ENCODE measurements around the gene SGMS1.
"Not testable (repeated sequence)": the region's sequence is repeated elsewhere in the genome, so short reads cannot be mapped to it uniquely, and the experiment has no call there.

SGMS1 gene

DNA sequence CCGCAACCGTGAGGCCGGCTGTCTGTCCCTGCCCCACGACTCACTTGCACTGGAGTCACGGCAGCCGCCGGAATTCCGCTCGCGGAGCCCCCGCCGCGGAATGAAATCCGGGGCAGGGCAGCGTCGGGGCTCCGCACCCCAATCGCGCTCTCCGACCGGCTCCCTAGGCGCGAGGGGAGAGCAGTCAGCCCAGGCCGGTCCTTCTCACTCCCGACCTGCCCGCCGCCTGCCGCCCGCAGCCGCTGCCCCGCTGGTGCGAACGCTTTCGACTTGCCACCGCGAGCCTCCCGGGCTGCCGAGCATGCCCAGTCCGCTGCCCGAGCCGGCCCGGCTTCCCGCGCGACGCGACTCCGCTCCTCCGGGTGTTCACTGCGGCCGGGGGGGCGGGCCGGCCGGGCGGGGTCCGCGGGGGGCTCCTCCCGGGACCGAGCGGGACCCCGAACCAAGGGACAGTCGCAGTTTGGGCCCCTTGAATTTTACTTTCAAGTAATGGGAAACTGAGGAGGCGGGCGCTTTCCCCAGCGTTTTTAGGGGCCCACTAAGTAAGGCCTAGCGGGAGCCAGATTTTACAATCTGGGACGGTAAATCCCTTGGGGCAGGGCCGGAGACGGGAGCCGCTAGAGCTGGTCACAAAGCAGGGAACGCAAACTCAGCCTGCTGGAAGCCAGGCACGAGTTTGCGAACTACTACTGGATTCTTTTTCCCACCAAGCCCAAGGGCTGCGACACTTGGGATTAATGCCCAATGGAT lies at the start of gene SGMS1:
Gene SGMS1 (minus strand): TSS at position 294 of the 750 bp plus-strand sequence. CDS start 279,842 bp downstream, outside the sequence.
- peak; percentile 83 to 86 for DNase-seq

DNA sequence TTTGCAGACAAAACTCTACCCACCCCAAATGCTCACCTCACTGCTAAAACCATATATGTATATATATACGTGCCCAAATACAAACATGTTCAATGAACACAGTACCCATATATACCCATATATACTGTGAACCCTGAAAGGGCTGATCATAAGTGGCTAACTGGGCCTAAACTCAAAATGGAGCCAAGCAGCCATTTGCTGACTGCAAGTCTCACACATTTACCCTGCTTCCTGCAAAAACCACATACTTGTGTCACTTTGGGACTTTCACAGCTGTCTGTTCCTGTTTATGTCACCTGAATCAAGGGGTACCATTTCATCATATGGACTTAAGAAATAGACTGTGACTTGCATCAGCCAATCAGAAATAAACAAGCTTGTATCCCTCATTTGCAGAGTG lies 48.4 kb upstream of the SGMS1 start:
- peak; percentile 50 to 62 for DNase-seq

DNA sequence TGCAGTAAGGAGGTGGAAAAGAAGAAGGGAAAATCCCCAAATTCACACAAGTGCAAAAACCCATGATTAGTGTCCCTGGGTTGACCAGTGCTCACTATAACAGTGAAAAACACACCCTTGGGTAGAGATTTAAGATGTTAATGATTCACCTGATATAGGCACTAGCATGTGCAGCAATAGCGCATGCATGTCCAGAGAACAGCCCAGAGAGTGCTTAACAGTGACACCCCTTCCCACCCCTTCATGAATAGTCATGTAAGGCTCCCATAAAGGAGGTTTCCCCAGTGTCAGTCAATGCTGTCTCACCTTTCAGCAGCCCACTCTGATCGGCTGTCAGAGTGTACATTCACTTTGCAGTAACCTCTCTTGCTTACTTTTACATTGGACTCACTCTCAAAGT lies 47.9 kb upstream of the SGMS1 start:
- DNase-seq = not testable (repeated sequence)

GRCh38 chr10:50669957-50670356 lies 46.2 kb upstream of the SGMS1 start:
- DNase-seq = not testable (repeated sequence)

- DNase-seq = not testable (repeated sequence)
Measured at GRCh38 chr10:50667353-50667752, 43.6 kb upstream of the SGMS1 start.

DNA sequence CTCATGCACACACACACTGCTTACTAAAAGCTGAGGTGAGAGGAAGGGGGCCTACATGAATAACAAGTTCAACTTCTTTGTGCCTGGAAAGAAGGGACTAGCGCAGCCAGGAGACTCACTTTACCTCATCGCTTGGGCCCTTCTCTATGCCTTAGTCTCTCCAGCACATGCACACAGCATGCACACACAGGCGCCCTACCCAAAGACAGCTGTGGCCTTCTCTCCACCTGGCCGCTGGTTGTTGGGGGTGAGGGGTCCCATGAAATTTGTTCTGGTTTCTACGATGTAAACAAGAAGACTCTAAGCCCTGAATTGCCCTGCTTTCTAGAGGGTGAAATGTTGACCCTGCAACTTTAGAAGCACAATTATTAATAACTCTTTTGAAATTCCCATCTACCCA lies 38.7 kb upstream of the SGMS1 start:
- DNase-seq = not testable (repeated sequence)

DNA sequence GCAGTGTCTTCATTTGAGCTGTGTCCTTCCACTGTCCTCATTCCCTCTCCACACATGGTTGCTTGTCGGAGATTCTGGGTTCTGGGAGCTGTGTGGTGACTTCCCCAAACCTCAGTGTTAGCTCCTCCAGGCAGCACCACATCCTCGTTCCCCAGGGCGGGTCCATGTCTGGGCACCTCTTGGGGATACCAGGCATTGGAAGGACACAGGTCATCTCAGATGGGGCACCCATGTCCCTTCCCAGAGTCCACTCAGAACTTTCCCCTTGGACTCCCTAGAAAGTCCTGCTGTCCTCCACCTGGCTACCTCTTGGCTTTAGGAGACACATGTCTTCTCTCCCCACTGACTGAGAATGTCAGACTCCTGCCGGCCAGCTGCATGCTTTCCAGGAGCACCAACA lies 37.8 kb upstream of the SGMS1 start:
- DNase-seq = not testable (repeated sequence)

DNA sequence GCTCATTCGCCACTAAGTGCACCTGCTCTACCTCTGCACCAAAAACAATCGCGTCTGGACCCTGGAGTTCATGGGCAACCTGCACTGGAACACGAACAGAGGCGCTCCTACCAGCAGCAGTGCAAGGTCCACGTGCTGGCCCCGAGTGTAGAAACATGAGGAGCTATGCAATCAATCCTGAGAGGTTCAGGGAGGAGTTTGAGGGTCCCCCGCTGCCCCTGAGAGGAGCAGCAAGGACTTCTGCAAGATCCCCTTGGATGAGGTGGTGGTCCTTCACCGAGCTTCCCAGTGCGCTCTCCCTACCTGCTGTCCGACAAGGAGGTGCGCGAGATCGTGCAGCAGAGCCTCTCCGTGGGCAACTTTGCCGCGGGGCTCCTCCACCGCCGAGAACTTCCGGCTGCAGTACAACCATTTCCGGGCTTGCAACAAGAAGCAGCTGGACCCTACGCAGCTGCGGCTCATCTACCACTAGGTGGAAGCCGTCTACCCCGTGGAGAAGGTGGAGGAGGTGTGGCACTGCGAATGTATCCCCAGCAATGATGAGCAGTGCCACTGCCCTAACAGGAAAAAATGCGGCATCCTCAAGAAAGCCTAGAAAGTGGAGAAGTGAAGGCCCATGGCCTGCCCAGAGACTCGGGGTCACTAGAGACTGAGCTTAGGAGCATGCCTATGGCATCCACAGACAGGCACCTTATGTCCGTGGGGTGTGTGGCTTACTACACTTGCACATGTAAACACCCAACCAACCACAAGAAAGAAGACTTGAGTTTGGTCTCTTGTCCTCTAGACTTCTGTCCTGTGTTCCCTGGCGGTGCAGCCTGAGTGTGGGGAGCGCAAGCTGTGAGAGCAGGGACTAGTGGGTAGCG lies 36.3 kb upstream of the SGMS1 start:
- DNase-seq = peak in 1 of 2 donors; percentile 44

DNA sequence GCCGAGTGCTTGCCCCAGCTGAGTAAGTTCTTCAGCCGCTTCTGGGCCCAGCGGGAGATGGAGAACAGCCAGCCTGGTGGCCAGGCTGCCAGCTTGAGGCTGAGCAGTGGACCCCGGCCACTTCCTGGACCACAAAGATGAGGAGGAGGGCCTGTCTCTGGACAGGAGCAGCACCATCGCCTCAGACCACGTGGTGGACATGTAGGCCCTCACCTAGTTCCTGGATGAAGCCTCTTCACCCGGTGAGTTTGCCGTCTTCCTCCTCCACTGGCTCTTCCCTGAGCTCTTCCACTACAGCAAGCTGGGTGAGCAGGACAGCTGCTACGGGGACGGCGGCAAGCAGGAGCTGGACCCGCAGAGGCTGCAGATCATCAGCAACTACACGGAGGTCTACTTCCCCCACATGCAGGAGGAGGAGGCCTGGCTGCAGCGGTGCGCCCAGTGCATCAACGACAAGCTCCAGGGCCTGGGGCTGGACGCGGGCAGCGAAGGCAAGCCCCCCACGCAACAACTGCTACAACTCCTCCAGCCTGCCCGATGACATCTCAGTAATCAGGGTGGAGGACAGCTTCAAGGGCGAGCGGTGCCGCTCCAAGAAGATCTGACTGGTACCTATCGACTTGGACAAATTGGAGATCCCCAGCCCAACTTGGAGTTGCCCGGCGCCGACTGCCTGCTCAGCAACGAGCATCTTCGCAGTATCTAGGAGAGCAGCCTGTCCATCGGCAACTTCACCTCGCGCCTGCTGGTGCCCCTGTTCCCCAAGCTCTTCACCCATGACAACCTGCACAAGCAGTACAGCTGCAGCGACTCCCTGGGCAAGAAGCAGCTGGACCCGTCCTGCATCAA lies 35.5 kb upstream of the SGMS1 start:
- DNase-seq = not testable (repeated sequence)

- DNase-seq = no peak
Measured at GRCh38 chr10:50658165-50658564, 34.4 kb upstream of the SGMS1 start.

DNA sequence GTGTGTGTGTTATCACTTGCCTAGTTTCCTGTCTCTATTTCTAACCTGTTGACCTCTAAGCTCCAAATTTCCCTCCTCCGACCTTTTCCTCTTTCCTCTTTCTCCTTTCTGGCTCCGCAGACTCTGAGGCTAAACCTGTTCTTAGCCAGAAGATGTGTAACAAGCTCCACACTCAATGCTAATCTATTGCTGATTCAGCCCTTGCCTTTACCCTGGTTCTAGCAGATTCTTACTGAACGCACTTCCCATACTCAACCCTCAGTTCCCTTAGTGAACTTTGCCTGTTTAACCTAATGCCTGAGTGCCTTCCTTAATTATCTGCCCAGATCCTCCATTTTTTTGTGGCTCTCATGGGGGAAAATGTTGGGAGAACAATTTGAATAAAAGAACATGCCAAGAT lies 30.0 kb upstream of the SGMS1 start:
- no peak for DNase-seq

GRCh38 chr10:50653142-50653541 lies 29.4 kb upstream of the SGMS1 start:
- DNase-seq = peak in 1 of 2 donors; percentile 49

DNA sequence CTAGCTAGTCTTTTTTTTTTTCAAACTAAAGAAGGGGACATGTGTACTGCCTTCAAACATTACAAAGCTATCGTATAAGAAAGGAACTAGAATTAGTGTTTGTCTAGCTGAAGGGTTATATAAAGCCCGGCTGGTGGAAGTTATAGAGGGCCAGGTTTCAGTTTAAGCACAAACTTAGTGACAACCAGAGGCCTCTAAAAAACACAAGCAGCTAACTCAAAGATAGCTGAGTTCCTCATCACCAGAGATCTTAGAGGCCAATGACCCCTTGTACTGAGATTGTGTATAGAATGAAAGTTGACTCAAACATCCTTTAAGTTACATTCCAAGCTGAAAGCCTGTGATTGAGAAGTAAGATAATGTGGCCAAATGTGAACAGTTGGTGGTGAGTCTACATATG lies 28.1 kb upstream of the SGMS1 start:
- DNase-seq = no peak

DNA sequence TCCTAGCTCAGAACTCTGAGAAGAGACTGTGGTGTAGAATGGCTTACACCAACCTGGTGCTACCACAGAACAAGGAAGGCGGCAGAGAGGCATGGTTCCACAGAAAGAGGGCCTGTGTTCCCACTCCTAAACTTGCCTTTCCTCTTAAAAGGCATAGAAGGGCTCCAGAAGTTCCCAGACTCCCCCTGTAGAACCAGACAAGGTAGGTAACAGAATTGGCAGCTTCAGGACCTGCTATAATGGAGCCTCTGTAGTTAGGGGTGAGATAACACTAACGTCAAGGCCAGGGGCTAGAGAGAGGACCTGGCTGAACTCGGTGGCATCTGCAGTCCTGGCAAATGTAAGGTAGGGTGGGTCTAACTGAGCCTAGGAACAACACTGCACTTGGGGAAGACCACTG lies 26.7 kb upstream of the SGMS1 start:
- DNase-seq = no peak

- DNase-seq = no peak
Measured at GRCh38 chr10:50648935-50649227, 25.1 kb upstream of the SGMS1 start.

- DNase-seq = no peak
Measured at GRCh38 chr10:50648089-50648934, 24.6 kb upstream of the SGMS1 start.

DNA sequence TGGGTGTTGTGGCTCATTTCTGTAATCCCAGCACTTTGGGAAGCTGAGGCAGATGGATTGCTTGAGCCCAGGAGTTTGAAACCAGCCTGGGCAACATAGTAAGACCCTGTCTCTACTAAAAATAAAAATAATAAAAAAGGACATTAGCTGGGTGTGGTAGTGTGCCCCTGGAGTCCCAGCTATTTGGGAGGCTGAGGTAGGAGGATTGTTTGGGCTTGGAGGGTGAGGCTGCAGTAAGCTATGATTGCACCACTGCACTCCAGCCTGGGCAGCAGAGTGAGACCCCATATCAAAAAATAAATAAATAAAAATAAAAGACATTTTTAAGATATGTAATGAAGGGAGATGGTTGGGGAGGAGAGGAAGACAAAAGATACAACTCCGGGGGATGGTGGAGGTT lies 23.6 kb upstream of the SGMS1 start:
- not testable (repeated sequence) for DNase-seq

- no peak for DNase-seq
Measured at GRCh38 chr10:50645236-50645635, 21.5 kb upstream of the SGMS1 start.

DNA sequence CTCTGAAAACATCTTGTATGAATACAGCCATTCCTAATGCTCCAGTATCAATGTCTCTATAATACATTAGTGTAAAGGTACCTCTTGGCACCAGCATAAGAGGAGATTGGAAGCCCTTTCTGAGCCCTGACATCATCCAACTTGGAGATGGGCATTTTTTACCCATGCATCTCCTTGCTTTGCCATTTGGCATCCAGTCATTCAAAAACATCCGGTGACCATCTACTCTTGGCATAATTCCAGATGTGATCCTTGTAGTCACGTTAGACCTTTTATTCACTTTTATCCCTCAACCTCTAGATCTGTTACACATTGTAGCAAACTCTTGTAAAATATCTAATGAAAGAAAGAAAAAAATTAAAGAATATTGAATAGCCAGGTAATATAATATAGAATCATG lies 17.9 kb upstream of the SGMS1 start:
- no peak for DNase-seq

DNA sequence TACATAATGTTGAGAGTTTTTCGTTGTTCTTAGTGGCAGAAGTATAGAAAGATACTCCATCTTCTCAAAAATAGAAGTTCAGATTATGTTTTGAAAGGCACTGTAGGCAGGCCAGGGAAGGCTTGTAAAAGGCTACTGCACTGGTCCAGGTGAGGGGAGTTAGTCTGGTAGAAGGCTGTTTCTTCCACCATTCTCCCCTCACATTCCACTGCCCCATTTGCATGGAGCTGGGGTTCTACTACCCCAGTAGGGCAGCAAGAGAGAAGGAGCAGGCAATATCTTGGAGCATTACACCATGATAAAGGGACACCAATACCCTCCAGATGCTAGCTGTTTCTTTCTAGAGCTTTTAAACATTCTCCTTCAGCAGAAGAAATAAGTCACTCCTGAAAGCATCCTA lies 16.5 kb upstream of the SGMS1 start:
- no peak for DNase-seq

DNA sequence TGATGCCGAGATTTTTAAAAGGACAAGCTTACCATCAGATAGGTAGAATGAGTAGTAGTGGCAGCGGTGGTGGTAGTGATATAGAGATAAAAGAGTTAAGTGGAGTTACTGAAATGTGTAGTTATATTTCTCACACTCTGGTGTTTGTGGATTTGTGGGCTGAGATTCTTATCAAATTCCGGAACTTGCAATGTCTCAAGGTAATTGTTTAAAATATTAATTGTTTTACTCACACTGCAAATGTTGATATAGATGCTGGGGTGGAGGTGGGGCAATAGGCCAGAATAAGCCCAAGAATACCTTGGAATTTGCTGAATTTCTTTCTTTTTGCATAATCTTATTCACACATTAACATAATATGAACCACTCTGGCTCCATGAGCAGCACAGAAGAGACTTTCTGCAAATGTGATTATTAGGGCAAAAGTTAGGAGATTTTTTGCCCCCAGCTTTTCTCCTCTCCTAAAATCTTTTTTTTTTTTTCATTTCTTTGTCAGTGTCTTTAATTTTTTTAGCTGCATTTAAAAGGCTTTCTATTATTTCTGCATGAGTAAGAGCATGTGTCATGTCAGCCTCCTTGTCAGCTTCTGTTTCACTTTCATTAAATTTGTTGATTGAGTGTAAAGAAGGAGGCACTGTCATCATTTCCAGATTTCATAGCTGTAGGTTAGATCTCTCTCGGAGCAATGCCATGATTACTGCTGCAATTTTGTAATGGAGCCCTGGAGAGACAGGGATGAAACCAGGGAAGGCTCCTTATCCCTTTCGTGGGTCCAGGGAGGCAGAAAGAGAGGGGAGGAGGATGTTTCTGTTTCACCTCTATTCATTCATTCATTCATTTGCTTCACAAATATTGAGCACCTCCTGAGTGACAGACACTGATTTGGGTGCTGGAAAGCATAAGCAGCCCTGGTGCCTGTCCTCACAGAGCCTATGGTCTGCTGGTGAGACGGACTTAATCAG lies 13.1 kb upstream of the SGMS1 start:
- peak in 1 of 2 donors; percentile 54 for DNase-seq

Measured in CD4-positive, alpha-beta T cell treated with Interleukin-1 beta for 1 hour (primary cell).